ENCODE measurements around the gene CABP1.

- no peak for TF ChIP-seq CTCF (IDR thresholded peaks at IDR 0.05; ENCODE audit: low read length)
- TF ChIP-seq EZH2 (optimal IDR thresholded peaks at IDR 0.05; ENCODE audit: low read depth, low read length), result no peak
- TF ChIP-seq EZH2phosphoT487 (IDR thresholded peaks at IDR 0.05; ENCODE audit: low read length), result no peak
Measured at GRCh38 chr12:120698665-120699064, 58.2 kb downstream of the CABP1 start.

All from MM.1S (cell line).